OCI-LY3 (cell line): ENCODE results near the gene PARD3.

Source experiments
- H2AFZ ChIP-seq: fragments of 200-600, 300-600 bp; shearing (Covaris generic); 2 replicates; pipeline ENCODE4 v1.6.0; 2014; ENCODE audit warnings: antibody characterized with exemption, low read depth, low read length
- H3K27ac ChIP-seq: fragments of 200-600, 300-600 bp; sonication (generic); 2 replicates; pipeline ENCODE4 v1.5.1; 2014; ENCODE audit warnings: mild to moderate bottlenecking, low read length, moderate library complexity, mixed read lengths
- H3K27me3 ChIP-seq: fragments of 200-600, 300-600 bp; sonication (generic); 2 replicates; pipeline ENCODE4 v1.6.1; 2014; ENCODE audit warnings: low read depth, low read length, mixed read lengths
- H3K36me3 ChIP-seq: fragments of 200-600, 300-600 bp; sonication (generic); replicated peaks from 2 replicates; pipeline ENCODE3; 2014; ENCODE audit warnings: low read depth, low read length, mixed read lengths
- H3K4me1 ChIP-seq: fragments of 300-600, 200-600 bp; sonication (generic); 2 replicates; pipeline ENCODE4 v1.6.1; 2014; ENCODE audit warnings: low read length, mixed read lengths
- H3K4me2 ChIP-seq: fragments of 200-600, 300-600 bp; sonication (generic); 2 replicates; pipeline ENCODE4 v1.6.1; 2014; ENCODE audit warnings: low read length, mixed read lengths
- H3K4me3 ChIP-seq: fragments of 300-600, 200-600 bp; sonication (generic); 2 replicates; pipeline ENCODE4 v1.5.1; 2014; ENCODE audit warnings: antibody characterized with exemption, mild to moderate bottlenecking, low read length, moderate library complexity
- H3K79me2 ChIP-seq: fragments of 300-600, 200-600 bp; shearing (Covaris generic); 2 replicates; pipeline ENCODE4 v1.6.1; 2014; ENCODE audit warnings: mild to moderate bottlenecking, low read length, mixed read lengths
- H3K9ac ChIP-seq: fragments of 300-600, 200-600 bp; shearing (Covaris generic); 2 replicates; pipeline ENCODE4 v1.6.0; 2014; ENCODE audit warnings: mild to moderate bottlenecking, low read length, moderate library complexity
- H3K9me3 ChIP-seq: fragments of 200-600, 300-600 bp; shearing (Covaris generic); 2 replicates; pipeline ENCODE4 v1.6.1; 2014; ENCODE audit warnings: low read length, mixed read lengths; ENCODE audit not compliant: insufficient read depth
- H4K20me1 ChIP-seq: fragments of 200-600, 300-600 bp; sonication (generic); 2 replicates; pipeline ENCODE4 v1.6.1; 2016; ENCODE audit warnings: low read length, mixed read lengths; ENCODE audit not compliant: insufficient read depth
- CTCF ChIP-seq: fragments of 200-600, 300-600 bp; sonication (generic); IDR thresholded peaks from 2 replicates; pipeline ENCODE4 v1.5.1; 2014; ENCODE audit warnings: antibody characterized with exemption, low read length, low read depth
- EZH2phosphoT487 ChIP-seq: fragments of 200-600 bp; shearing (Covaris generic); IDR thresholded peaks from 2 replicates; pipeline ENCODE4 v1.6.1; 2018; ENCODE audit warnings: antibody characterized with exemption, mixed run types, low read depth

Gene PARD3

GRCh38 chr10:34717429-34717828 lies 97.7 kb downstream of the PARD3 start:
- no peaks in the 10 kb centered on the region for H4K20me1 ChIP-seq
- H2AFZ ChIP-seq: no peak overlapping the region
- H3K27me3 ChIP-seq: no peaks in the 10 kb centered on the region
- H3K4me1 ChIP-seq: no peaks in the 10 kb centered on the region
- no peaks in the 10 kb centered on the region for H3K9me3 ChIP-seq
- no peak overlapping the region for H3K27ac ChIP-seq
- H3K4me3 ChIP-seq: no peak overlapping the region
- no peak overlapping the region for H3K9ac ChIP-seq
- TF ChIP-seq EZH2phosphoT487 (no peak), CTCF (no peak)
- no peaks in the 10 kb centered on the region for H3K36me3 ChIP-seq
- H3K79me2 ChIP-seq: no peaks in the 10 kb centered on the region
- no peak overlapping the region for H3K4me2 ChIP-seq

GRCh38 chr10:34716958-34717357 lies 98.1 kb downstream of the PARD3 start:
- Histone ChIP-seq H2AFZ (no peak overlapping the region), H4K20me1 (no peaks in the 10 kb centered on the region), H3K9me3 (no peaks in the 10 kb centered on the region), H3K4me1 (no peaks in the 10 kb centered on the region), H3K4me3 (no peak overlapping the region), H3K27me3 (no peaks in the 10 kb centered on the region), H3K79me2 (no peaks in the 10 kb centered on the region), H3K36me3 (no peaks in the 10 kb centered on the region), H3K27ac (no peak overlapping the region), H3K9ac (no peak overlapping the region), H3K4me2 (no peak overlapping the region)
- TF ChIP-seq EZH2phosphoT487 (no peak), CTCF (no peak)

- H3K27me3 ChIP-seq: no peaks in the 10 kb centered on the region
- no peaks in the 10 kb centered on the region for H3K79me2 ChIP-seq
- H3K4me1 ChIP-seq: no peaks in the 10 kb centered on the region
Observed at GRCh38 chr10:34716234-34716633, 98.9 kb downstream of the PARD3 start.

GRCh38 chr10:34715511-34716187 lies 99.4 kb downstream of the PARD3 start:
- H3K4me1 ChIP-seq: no peaks in the 10 kb centered on the region
- no peaks in the 10 kb centered on the region for H3K79me2 ChIP-seq

More at GRCh38 chr10:34716234-34716633, 98.9 kb downstream of the PARD3 start:
- Histone ChIP-seq H3K9ac (no peak overlapping the region), H4K20me1 (no peaks in the 10 kb centered on the region), H2AFZ (no peak overlapping the region), H3K9me3 (no peaks in the 10 kb centered on the region), H3K36me3 (no peaks in the 10 kb centered on the region), H3K4me3 (no peak overlapping the region), H3K27ac (no peak overlapping the region), H3K4me2 (no peak overlapping the region)
- TF ChIP-seq CTCF: no peak
- TF ChIP-seq EZH2phosphoT487: no peak

More at GRCh38 chr10:34715511-34716187, 99.4 kb downstream of the PARD3 start:
- H3K4me3 ChIP-seq: no peak overlapping the region
- H3K36me3 ChIP-seq: no peaks in the 10 kb centered on the region
- H3K27ac ChIP-seq: no peak overlapping the region
- H4K20me1 ChIP-seq: no peaks in the 10 kb centered on the region
- H3K4me2 ChIP-seq: no peak overlapping the region
- H3K27me3 ChIP-seq: no peaks in the 10 kb centered on the region
- no peak overlapping the region for H3K9ac ChIP-seq
- H3K9me3 ChIP-seq: no peaks in the 10 kb centered on the region
- no peak for TF ChIP-seq CTCF
- no peak for TF ChIP-seq EZH2phosphoT487
- no peak overlapping the region for H2AFZ ChIP-seq
